ENCODE measurements around the gene KDM5B.

Gene KDM5B

DNA sequence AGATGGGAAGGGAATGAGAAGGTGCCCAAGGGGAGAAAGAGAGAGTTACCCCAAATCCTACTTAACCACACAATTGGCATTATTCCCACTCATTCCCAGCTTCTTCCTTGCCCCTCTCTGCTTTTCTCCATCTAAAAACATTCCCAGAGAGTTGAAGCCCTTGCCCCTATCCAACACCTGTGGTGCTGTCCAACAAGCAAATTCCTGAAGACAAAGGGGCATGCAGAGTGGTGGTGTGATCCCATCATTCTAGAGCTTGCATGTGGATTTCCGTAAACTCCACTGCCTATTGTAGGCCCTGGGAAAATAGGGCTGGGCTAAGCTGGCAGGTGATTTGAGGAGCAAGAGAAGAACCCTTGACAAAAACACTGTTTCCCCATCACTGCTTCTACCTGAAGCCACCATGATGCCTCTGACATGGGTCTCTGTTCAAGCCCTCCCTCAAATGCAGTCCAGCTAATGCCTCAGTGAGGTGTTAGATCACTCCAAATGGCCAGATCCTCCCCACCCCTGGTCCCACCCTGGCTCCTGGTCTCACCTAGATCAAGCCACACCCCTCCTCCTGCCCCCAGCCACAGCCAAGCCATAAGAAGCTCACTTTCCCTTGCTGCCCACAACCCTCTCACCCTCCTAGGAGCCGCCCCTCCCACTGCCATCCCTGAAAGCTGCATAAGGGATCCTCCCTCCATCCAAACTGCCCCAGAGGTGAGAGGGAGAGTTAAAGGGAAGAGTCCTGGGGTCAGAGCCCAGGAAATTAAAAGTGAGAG is 127.5 kb downstream of the KDM5B start:
- Histone ChIP-seq H3K27ac (ENCODE audit: extremely low read depth, low read depth, low read length) (no peak overlapping the region), H3K4me3 (ENCODE audit: low read depth, low read length) (no peak overlapping the region), H3K36me3 (ENCODE audit: control insufficient read depth in 2 of 2, insufficient read depth in 1 of 2, low read length in 2 of 2) (no peaks in the 10 kb centered on the region), H3K9me3 (ENCODE audit: control insufficient read depth, insufficient read depth, low read depth, low read length) (no peaks in the 10 kb centered on the region), H3K4me1 (ENCODE audit: control insufficient read depth, insufficient read depth, low read length) (no peaks in the 10 kb centered on the region)
- TF ChIP-seq ZNF433 (tag by site-specific recombination; IDR thresholded peaks at IDR 0.05; ENCODE audit: low read depth) (no peak), REST (tag by site-specific recombination; IDR thresholded peaks at IDR 0.05) (peak; percentile 94)
- ChIA-PET CTCF (interaction anchor here (0.6 to 1.7 kb wide), 3 partner anchors 12 to 22 kb away, joined by 4 to 7 read pairs (median 4); no protein-coding TSS in a partner anchor), POLR2A (no interaction called here)

DNA sequence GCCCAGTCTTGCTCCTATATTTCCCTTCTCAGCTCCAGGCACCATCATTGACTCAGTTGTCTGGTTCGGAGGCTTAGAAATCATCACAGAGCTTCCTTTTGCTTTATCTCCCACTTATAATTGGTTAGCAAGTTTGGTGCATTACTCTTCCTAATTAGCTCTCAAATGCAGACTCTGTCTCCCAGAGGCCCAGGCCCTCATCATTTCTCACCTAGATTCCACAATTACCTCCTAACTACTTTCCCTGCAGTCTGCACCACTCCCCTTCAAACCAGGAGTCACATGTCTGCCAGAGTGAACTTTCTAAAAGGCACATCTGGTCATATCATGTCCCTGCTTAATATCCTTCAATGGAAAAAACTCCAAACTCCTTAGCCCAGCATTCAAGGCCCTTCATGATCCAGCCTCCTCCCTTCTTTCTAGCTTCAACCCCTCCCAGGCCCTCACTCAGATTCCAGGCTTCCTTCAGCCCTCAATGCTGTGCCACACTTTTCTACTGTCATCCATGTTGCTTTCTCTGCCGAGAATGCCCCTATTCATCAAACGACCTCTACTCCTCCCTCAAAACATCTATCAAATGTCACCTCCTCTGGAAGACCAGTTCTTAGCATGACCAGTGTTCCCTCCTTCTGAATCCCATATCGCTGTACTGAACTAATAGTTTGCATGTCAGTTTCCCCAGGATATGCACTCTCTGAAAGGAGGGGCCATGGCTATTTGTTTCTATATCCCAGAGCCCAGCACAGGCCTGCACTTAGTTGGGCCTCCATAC is 128.6 kb downstream of the KDM5B start:
- no peaks in the 10 kb centered on the region for H3K9me3 ChIP-seq (ENCODE audit: control insufficient read depth, insufficient read depth, low read depth, low read length)
- TF ChIP-seq ZNF211 (tag by site-specific recombination; IDR thresholded peaks at IDR 0.05; ENCODE audit: low read depth) (no peak), ZNF341 (tag by site-specific recombination; IDR thresholded peaks at IDR 0.05; ENCODE audit: low read depth) (no peak), ZNF292 (tag by site-specific recombination; IDR thresholded peaks at IDR 0.05; ENCODE audit: borderline replicate concordance, low read depth) (no peak), ZNF792 (tag by site-specific recombination; IDR thresholded peaks at IDR 0.05) (no peak), ZNF658 (tag by site-specific recombination; IDR thresholded peaks at IDR 0.05) (no peak), ZNF544 (tag by site-specific recombination; IDR thresholded peaks at IDR 0.05) (no peak), HIC1 (tag by site-specific recombination; IDR thresholded peaks at IDR 0.05) (no peak), ZSCAN16 (tag by site-specific recombination; IDR thresholded peaks at IDR 0.05) (no peak), ZNF830 (tag by site-specific recombination; IDR thresholded peaks at IDR 0.05; ENCODE audit: low read depth) (no peak), ZNF174 (tag by site-specific recombination; IDR thresholded peaks at IDR 0.05) (no peak), ZNF549 (tag by site-specific recombination; IDR thresholded peaks at IDR 0.05) (no peak), ZNF266 (tag by site-specific recombination; IDR thresholded peaks at IDR 0.05; ENCODE audit: low read depth) (no peak), ZNF311 (tag by site-specific recombination; IDR thresholded peaks at IDR 0.05; ENCODE audit: borderline replicate concordance) (no peak), ZNF280C (tag by site-specific recombination; IDR thresholded peaks at IDR 0.05) (no peak), ZNF654 (tag by site-specific recombination; IDR thresholded peaks at IDR 0.05; ENCODE audit: low read depth) (no peak), FEZF1 (tag by site-specific recombination; IDR thresholded peaks at IDR 0.05) (no peak)
- TF ChIP-seq, protein P1, sequence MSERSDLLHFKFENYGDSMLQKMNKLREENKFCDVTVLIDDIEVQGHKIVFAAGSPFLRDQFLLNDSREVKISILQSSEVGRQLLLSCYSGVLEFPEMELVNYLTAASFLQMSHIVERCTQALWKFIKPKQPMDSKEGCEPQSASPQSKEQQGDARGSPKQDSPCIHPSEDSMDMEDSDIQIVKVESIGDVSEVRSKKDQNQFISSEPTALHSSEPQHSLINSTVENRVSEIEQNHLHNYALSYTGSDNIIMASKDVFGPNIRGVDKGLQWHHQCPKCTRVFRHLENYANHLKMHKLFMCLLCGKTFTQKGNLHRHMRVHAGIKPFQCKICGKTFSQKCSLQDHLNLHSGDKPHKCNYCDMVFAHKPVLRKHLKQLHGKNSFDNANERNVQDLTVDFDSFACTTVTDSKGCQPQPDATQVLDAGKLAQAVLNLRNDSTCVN (tag by site-specific recombination; optimal IDR thresholded peaks at IDR 0.05) = no peak
- H3K4me3 ChIP-seq (ENCODE audit: low read depth, low read length) = no peak overlapping the region
- H3K4me1 ChIP-seq (ENCODE audit: control insufficient read depth, insufficient read depth, low read length) = no peaks in the 10 kb centered on the region
- ChIA-PET CTCF (interaction anchor here (0.6 to 1.7 kb wide), 5 partner anchors 11 to 1935 kb away, joined by 3 to 7 read pairs (median 3); no protein-coding TSS in a partner anchor), POLR2A (no interaction called here)
- no peak overlapping the region for H3K27ac ChIP-seq (ENCODE audit: extremely low read depth, low read depth, low read length)
- no peaks in the 10 kb centered on the region for H3K36me3 ChIP-seq (ENCODE audit: control insufficient read depth in 2 of 2, insufficient read depth in 1 of 2, low read length in 2 of 2)

Measured in HEK293 (cell line).